HepG2 (cell line): Measurements from ENCODE around the gene ZNF593OS. TPM values are rescaled to one million over a fixed set of nuclear protein-coding genes. Genes with fewer than 3 reads are reported as not detected.

Experiments
- EED ChIP-seq: sonication (generic); formaldehyde crosslinking; IDR thresholded peaks from 2 replicates; pipeline ENCODE4 v1.5.0; 2020; ENCODE audit warnings: mild to moderate bottlenecking, missing genetic modification reagents
- FOSL1 ChIP-seq: sonication (generic); formaldehyde crosslinking; IDR thresholded peaks from 2 replicates; pipeline ENCODE4 v1.9.0; 2021; ENCODE audit warnings: missing genetic modification reagents, borderline replicate concordance
- HDAC1 ChIP-seq: sonication (generic); formaldehyde crosslinking; IDR thresholded peaks from 2 replicates; pipeline ENCODE4 v1.5.1; 2020; ENCODE audit warnings: mild to moderate bottlenecking, missing genetic modification reagents
- HOXA5 ChIP-seq: sonication (generic); formaldehyde crosslinking; IDR thresholded peaks from 2 replicates; pipeline ENCODE4 v1.4.0; 2020; ENCODE audit warnings: missing genetic modification reagents
- IRX3 ChIP-seq: sonication (generic); formaldehyde crosslinking; IDR thresholded peaks from 2 replicates; pipeline ENCODE4 v1.8.1; 2023; ENCODE audit warnings: mild to moderate bottlenecking, low read depth, missing genetic modification reagents, borderline replicate concordance
- JDP2 ChIP-seq: sonication (generic); formaldehyde crosslinking; IDR thresholded peaks from 2 replicates; pipeline ENCODE4 v1.8.1; 2022; ENCODE audit warnings: missing genetic modification reagents, borderline replicate concordance
- MAFK ChIP-seq, 2 experiments: IDR thresholded peaks in 1 of 2; conservative IDR thresholded peaks in 1 of 2; 2 replicates each; pipeline ENCODE4 v1.6.1; 2011; ENCODE audit warnings: improper control_type of control experiment in 2 of 2, low read length in 2 of 2
- RARA ChIP-seq: IDR thresholded peaks from 2 replicates; pipeline ENCODE4 v1.6.1; 2016; ENCODE audit warnings: missing genetic modification reagents, missing compliant biosample characterization
- SP140L ChIP-seq: sonication (generic); formaldehyde crosslinking; IDR thresholded peaks from 2 replicates; pipeline ENCODE4 v1.4.0; 2020; ENCODE audit warnings: missing genetic modification reagents, borderline replicate concordance
- ZBTB7A ChIP-seq: sonication (generic); formaldehyde crosslinking; IDR thresholded peaks from 2 replicates; pipeline ENCODE4 v1.8.0; 2022; ENCODE audit warnings: mild to moderate bottlenecking, missing genetic modification reagents
- ZIK1 ChIP-seq: sonication (generic); formaldehyde crosslinking; IDR thresholded peaks from 2 replicates; pipeline ENCODE4 v1.5.0; 2020; ENCODE audit warnings: mild to moderate bottlenecking, low read depth, missing genetic modification reagents, borderline replicate concordance
- ZNF24 ChIP-seq: fragments of 450-650 bp; IDR thresholded peaks from 2 replicates; pipeline ENCODE4 v1.6.1; 2017; ENCODE audit warnings: antibody characterized with exemption, mild to moderate bottlenecking
- ZNF335 ChIP-seq: sonication (generic); formaldehyde crosslinking; IDR thresholded peaks from 2 replicates; pipeline ENCODE4 v1.4.0; 2020; ENCODE audit warnings: missing genetic modification reagents
- ZNF672 ChIP-seq: sonication (generic); formaldehyde crosslinking; IDR thresholded peaks from 2 replicates; pipeline ENCODE4 v1.8.1; 2022; ENCODE audit warnings: missing genetic modification reagents
- ZNF792 ChIP-seq: IDR thresholded peaks from 2 replicates; pipeline ENCODE4 v1.6.1; 2016
- ZZZ3 ChIP-seq: sonication (generic); formaldehyde crosslinking; IDR thresholded peaks from 2 replicates; pipeline ENCODE4 v1.4.0; 2020; ENCODE audit warnings: missing genetic modification reagents, mild to moderate bottlenecking, borderline replicate concordance
- polyA plus RNA-seq, 8 experiments: library from polyadenylated mRNA; depleted of rRNA in 3 of 8; stranded (reverse) in 7 of 8; unstranded in 1 of 8; fragments of >200 nt; fragmentation: Illumina TruSeq in 4 of 8; extraction: Trizol in 4 of 8; gene quantifications; 2 replicates each; pipeline versions ENCODE4 v1.2.1 to v1.2.3, GENCODE V29; 2011 to 2016; ENCODE audit warnings: low read depth in 4 of 8, missing spikeins in 1 of 8, mixed read lengths in 1 of 8; ENCODE audit not compliant: insufficient read depth in 1 of 8
- total RNA-seq, 5 experiments: library from RNA; depleted of rRNA; stranded (reverse); fragments of >200 nt; fragmentation: Illumina TruSeq; extraction: Trizol; gene quantifications; 2 replicates each; pipeline ENCODE4 v1.2.3, GENCODE V29; 2016; ENCODE audit warnings: low read depth in 1 of 5
- TF ChIP-seq, protein P1 (sequence below): sonication (generic); formaldehyde crosslinking; IDR thresholded peaks from 2 replicates; pipeline ENCODE4 v1.4.0; 2020; ENCODE audit warnings: missing genetic modification reagents
- TF ChIP-seq, protein P2 (sequence below): IDR thresholded peaks from 2 replicates; pipeline ENCODE4 v1.6.1; 2016; ENCODE audit warnings: missing compliant biosample characterization, missing genetic modification reagents, borderline replicate concordance
- TF ChIP-seq, protein P3 (sequence below): sonication (generic); formaldehyde crosslinking; IDR thresholded peaks from 2 replicates; pipeline ENCODE4 v1.9.0; 2021; ENCODE audit warnings: mild to moderate bottlenecking, missing genetic modification reagents

Gene ZNF593OS
- total and polyA plus RNA-seq, 2 of the 13 experiments (the other 11 are each of a cell fraction or from before 2014, with no cell fraction given), result not detected

DNA sequence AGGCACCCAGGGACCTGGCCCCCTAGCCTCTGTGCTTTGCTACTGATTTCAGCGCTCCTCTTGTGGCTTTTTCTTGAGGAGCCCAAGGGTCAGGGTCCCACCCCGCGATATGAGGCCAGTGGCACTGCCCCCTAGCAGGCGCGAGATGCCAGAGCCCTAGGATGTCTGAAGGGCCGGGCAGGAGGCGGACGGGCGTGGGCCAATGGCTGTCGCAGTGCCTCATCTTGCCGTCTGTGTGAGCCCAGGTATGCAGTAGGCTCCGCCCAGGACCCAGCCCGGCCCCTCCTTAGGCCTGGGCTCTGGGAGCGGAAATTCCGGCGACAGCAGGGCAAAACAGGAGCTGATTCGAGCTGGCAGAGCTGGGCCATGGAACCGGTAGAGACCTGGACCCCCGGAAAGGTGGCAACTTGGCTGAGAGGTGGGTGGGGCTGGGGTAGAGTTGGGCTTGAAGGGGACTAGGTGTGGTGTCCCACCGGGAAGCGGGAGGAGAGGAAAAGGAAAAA, 5.6 kb upstream of the ZNF593OS start, which contains the start of gene CNKSR1 (continued):
- TF ChIP-seq, protein P1, sequence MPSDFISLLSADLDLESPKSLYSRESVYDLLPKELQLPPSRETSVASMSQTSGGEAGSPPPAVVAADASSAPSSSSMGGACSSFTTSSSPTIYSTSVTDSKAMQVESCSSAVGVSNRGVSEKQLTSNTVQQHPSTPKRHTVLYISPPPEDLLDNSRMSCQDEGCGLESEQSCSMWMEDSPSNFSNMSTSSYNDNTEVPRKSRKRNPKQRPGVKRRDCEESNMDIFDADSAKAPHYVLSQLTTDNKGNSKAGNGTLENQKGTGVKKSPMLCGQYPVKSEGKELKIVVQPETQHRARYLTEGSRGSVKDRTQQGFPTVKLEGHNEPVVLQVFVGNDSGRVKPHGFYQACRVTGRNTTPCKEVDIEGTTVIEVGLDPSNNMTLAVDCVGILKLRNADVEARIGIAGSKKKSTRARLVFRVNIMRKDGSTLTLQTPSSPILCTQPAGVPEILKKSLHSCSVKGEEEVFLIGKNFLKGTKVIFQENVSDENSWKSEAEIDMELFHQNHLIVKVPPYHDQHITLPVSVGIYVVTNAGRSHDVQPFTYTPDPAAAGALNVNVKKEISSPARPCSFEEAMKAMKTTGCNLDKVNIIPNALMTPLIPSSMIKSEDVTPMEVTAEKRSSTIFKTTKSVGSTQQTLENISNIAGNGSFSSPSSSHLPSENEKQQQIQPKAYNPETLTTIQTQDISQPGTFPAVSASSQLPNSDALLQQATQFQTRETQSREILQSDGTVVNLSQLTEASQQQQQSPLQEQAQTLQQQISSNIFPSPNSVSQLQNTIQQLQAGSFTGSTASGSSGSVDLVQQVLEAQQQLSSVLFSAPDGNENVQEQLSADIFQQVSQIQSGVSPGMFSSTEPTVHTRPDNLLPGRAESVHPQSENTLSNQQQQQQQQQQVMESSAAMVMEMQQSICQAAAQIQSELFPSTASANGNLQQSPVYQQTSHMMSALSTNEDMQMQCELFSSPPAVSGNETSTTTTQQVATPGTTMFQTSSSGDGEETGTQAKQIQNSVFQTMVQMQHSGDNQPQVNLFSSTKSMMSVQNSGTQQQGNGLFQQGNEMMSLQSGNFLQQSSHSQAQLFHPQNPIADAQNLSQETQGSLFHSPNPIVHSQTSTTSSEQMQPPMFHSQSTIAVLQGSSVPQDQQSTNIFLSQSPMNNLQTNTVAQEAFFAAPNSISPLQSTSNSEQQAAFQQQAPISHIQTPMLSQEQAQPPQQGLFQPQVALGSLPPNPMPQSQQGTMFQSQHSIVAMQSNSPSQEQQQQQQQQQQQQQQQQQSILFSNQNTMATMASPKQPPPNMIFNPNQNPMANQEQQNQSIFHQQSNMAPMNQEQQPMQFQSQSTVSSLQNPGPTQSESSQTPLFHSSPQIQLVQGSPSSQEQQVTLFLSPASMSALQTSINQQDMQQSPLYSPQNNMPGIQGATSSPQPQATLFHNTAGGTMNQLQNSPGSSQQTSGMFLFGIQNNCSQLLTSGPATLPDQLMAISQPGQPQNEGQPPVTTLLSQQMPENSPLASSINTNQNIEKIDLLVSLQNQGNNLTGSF, result no peak
- TF ChIP-seq, protein P2, sequence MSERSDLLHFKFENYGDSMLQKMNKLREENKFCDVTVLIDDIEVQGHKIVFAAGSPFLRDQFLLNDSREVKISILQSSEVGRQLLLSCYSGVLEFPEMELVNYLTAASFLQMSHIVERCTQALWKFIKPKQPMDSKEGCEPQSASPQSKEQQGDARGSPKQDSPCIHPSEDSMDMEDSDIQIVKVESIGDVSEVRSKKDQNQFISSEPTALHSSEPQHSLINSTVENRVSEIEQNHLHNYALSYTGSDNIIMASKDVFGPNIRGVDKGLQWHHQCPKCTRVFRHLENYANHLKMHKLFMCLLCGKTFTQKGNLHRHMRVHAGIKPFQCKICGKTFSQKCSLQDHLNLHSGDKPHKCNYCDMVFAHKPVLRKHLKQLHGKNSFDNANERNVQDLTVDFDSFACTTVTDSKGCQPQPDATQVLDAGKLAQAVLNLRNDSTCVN (CRISPR knock-in tag), result no peak
- TF ChIP-seq ZNF24 (no peak), IRX3 (CRISPR knock-in tag) (no peak), MAFK (conservative IDR thresholded peaks at IDR 0.05 in 1 of 2, IDR thresholded peaks at IDR 0.05 in 1 of 2; ENCODE audit: low read length in 2 of 2) (no peak), RARA (CRISPR knock-in tag) (no peak), ZNF672 (CRISPR knock-in tag) (no peak), ZNF335 (CRISPR knock-in tag) (no peak), ZZZ3 (CRISPR knock-in tag) (no peak), ZNF792 (no peak), FOSL1 (CRISPR knock-in tag) (no peak), HDAC1 (peak; percentile 39), HOXA5 (CRISPR knock-in tag) (no peak), JDP2 (CRISPR knock-in tag) (no peak), ZBTB7A (CRISPR knock-in tag) (no peak), ZIK1 (CRISPR knock-in tag) (no peak), SP140L (CRISPR knock-in tag) (no peak), EED (CRISPR knock-in tag) (no peak)
- TF ChIP-seq, protein P3, sequence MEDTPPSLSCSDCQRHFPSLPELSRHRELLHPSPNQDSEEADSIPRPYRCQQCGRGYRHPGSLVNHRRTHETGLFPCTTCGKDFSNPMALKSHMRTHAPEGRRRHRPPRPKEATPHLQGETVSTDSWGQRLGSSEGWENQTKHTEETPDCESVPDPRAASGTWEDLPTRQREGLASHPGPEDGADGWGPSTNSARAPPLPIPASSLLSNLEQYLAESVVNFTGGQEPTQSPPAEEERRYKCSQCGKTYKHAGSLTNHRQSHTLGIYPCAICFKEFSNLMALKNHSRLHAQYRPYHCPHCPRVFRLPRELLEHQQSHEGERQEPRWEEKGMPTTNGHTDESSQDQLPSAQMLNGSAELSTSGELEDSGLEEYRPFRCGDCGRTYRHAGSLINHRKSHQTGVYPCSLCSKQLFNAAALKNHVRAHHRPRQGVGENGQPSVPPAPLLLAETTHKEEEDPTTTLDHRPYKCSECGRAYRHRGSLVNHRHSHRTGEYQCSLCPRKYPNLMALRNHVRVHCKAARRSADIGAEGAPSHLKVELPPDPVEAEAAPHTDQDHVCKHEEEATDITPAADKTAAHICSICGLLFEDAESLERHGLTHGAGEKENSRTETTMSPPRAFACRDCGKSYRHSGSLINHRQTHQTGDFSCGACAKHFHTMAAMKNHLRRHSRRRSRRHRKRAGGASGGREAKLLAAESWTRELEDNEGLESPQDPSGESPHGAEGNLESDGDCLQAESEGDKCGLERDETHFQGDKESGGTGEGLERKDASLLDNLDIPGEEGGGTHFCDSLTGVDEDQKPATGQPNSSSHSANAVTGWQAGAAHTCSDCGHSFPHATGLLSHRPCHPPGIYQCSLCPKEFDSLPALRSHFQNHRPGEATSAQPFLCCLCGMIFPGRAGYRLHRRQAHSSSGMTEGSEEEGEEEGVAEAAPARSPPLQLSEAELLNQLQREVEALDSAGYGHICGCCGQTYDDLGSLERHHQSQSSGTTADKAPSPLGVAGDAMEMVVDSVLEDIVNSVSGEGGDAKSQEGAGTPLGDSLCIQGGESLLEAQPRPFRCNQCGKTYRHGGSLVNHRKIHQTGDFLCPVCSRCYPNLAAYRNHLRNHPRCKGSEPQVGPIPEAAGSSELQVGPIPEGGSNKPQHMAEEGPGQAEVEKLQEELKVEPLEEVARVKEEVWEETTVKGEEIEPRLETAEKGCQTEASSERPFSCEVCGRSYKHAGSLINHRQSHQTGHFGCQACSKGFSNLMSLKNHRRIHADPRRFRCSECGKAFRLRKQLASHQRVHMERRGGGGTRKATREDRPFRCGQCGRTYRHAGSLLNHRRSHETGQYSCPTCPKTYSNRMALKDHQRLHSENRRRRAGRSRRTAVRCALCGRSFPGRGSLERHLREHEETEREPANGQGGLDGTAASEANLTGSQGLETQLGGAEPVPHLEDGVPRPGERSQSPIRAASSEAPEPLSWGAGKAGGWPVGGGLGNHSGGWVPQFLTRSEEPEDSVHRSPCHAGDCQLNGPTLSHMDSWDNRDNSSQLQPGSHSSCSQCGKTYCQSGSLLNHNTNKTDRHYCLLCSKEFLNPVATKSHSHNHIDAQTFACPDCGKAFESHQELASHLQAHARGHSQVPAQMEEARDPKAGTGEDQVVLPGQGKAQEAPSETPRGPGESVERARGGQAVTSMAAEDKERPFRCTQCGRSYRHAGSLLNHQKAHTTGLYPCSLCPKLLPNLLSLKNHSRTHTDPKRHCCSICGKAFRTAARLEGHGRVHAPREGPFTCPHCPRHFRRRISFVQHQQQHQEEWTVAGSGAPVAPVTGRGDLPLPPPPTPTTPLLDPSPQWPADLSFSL (CRISPR knock-in tag), result no peak
